Lower lobe of right lung (tissue), 2 donors: ENCODE data around the gene IMMP2L. TPM values are rescaled to one million over a fixed set of nuclear protein-coding genes. Genes with fewer than 3 reads are reported as not detected.

ENCODE experiments used
- ATAC-seq, 2 donors: fragments of 200-7000 bp; cut with Tn5 transposase; one replicate each; pipeline ENCODE4 v1.9.1; 2020 to 2022; ENCODE audit warnings: mild to moderate bottlenecking in 2 of 2, moderate library complexity in 2 of 2
- DNase-seq: peaks from one replicate; pipeline ENCODE4 v3.0.0-alpha.2; 2020
- H3K27ac ChIP-seq: fragments of 200-600 bp; one replicate; pipeline ENCODE4 v1.8.0; 2022
- H3K27me3 ChIP-seq: fragments of 200-600 bp; one replicate; pipeline ENCODE4 v1.8.0; 2022; ENCODE audit warnings: low read depth
- H3K36me3 ChIP-seq: fragments of 200-600 bp; one replicate; pipeline ENCODE4 v1.8.0; 2022; ENCODE audit warnings: mild to moderate bottlenecking
- H3K4me1 ChIP-seq: fragments of 200-600 bp; one replicate; pipeline ENCODE4 v1.8.0; 2022
- H3K4me3 ChIP-seq: fragments of 200-600 bp; one replicate; pipeline ENCODE4 v1.8.0; 2022; ENCODE audit warnings: mild to moderate bottlenecking
- H3K9me3 ChIP-seq: fragments of 200-600 bp; one replicate; pipeline ENCODE4 v1.8.0; 2022
- intact Hi-C: fragments of 100-400 bp; cut with DNase I; formaldehyde crosslinking; loops from one replicate; pipeline ENCODE4 v1.11.0; 2022
- total RNA-seq: library from RNA; stranded (reverse); fragmentation: NEBNext Ultra II Directional; extraction: Animal tissue kit (Norgen Biotek cat#: 25700); gene quantifications from one replicate; pipeline ENCODE4 v1.2.1, GENCODE V29; 2021
- TF ChIP-seq, protein P1 (sequence below): fragments of 200-600 bp; IDR thresholded peaks from one replicate; pipeline ENCODE4 v1.8.0; 2022; ENCODE audit warnings: antibody characterized with exemption, mild to moderate bottlenecking
- donor health status: DM: no; HTN: yes; CAD: no; lungs with severe emphysema.

Gene IMMP2L
- total RNA-seq, 1 donor from 2014 or later: 14.7 TPM

- TF ChIP-seq, protein P1, sequence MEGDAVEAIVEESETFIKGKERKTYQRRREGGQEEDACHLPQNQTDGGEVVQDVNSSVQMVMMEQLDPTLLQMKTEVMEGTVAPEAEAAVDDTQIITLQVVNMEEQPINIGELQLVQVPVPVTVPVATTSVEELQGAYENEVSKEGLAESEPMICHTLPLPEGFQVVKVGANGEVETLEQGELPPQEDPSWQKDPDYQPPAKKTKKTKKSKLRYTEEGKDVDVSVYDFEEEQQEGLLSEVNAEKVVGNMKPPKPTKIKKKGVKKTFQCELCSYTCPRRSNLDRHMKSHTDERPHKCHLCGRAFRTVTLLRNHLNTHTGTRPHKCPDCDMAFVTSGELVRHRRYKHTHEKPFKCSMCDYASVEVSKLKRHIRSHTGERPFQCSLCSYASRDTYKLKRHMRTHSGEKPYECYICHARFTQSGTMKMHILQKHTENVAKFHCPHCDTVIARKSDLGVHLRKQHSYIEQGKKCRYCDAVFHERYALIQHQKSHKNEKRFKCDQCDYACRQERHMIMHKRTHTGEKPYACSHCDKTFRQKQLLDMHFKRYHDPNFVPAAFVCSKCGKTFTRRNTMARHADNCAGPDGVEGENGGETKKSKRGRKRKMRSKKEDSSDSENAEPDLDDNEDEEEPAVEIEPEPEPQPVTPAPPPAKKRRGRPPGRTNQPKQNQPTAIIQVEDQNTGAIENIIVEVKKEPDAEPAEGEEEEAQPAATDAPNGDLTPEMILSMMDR: no peak
- intact Hi-C loops: no loop called here
- Histone ChIP-seq H3K36me3 (no peaks in the 10 kb centered on the region), H3K27me3 (no peaks in the 10 kb centered on the region), H3K27ac (no peak overlapping the region), H3K4me3 (no peak overlapping the region), H3K4me1 (no peaks in the 10 kb centered on the region), H3K9me3 (no peaks in the 10 kb centered on the region)
- no peak for DNase-seq
- ATAC-seq: no peak
Measured at GRCh38 chr7:110733221-110733620, 829.1 kb downstream of the IMMP2L start.

DNA sequence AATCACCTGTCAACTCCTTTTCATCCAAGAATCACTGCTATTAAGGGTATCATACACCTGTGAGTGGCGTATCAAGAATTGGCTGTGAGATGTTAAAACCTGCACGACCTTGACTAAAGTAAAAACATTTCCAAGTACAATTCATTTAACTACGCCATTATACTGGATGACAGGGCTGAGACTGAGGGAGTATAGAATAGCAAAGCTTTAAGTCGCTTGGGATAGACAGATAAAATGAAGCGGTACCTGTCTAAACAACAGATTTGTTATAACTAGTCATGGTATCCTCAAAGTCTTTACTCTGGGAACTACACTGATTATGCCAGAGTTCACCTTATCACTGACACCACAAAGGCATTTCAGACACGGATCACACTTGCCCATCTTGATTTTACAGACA, 837.5 kb downstream of the IMMP2L start:
- DNase-seq: no peak
- intact Hi-C loops: no loop called here
- ATAC-seq: no peak
- Histone ChIP-seq H3K4me3 (no peak overlapping the region), H3K36me3 (no peaks in the 10 kb centered on the region), H3K27me3 (no peaks in the 10 kb centered on the region), H3K27ac (no peak overlapping the region), H3K9me3 (no peaks in the 10 kb centered on the region), H3K4me1 (no peaks in the 10 kb centered on the region)
- TF ChIP-seq, protein P1: no peak

DNA sequence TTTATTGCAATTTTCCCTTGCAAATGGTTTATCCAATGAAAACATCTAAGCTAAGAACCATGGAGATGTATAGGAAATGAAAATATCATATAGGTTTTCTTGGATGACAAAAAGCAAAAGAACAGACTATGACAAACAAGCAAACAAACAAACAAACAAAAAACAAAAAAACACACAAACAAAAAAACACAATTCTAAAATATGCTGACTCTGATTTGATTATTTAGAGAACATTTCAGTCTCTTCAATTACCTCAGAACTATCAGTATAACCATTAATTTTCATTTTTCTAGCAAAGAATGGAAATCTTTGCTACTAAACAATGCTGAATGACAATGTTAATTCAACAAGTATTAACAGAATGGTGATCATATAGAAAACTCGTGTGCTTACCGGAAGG, 840.9 kb downstream of the IMMP2L start:
- DNase-seq (no peak), ATAC-seq (no peak)
- Histone ChIP-seq H3K9me3 (no peaks in the 10 kb centered on the region), H3K27me3 (no peaks in the 10 kb centered on the region), H3K4me3 (no peak overlapping the region), H3K27ac (no peak overlapping the region), H3K36me3 (no peaks in the 10 kb centered on the region), H3K4me1 (no peaks in the 10 kb centered on the region)
- TF ChIP-seq, protein P1: no peak
- intact Hi-C loops: no loop called here

GRCh38 chr7:110720626-110721025, 841.7 kb downstream of the IMMP2L start:
- no peaks in the 10 kb centered on the region for H3K4me1 ChIP-seq
- H3K4me3 ChIP-seq: no peak overlapping the region
- no peaks in the 10 kb centered on the region for H3K9me3 ChIP-seq
- no peaks in the 10 kb centered on the region for H3K36me3 ChIP-seq
- no peak overlapping the region for H3K27ac ChIP-seq
- TF ChIP-seq, protein P1: no peak
- no peaks in the 10 kb centered on the region for H3K27me3 ChIP-seq
- intact Hi-C loops: no loop called here
- DNase-seq: no peak
- no peak for ATAC-seq

GRCh38 chr7:110719741-110720140, 842.6 kb downstream of the IMMP2L start:
- no peaks in the 10 kb centered on the region for H3K27me3 ChIP-seq
- TF ChIP-seq, protein P1: no peak
- intact Hi-C loops: no loop called here
- H3K4me1 ChIP-seq: no peaks in the 10 kb centered on the region
- H3K27ac ChIP-seq: no peak overlapping the region
- H3K9me3 ChIP-seq: no peaks in the 10 kb centered on the region
- H3K36me3 ChIP-seq: no peaks in the 10 kb centered on the region
- ATAC-seq: no peak
- no peak for DNase-seq
- no peak overlapping the region for H3K4me3 ChIP-seq
